ENCODE measurements around the gene MROH2A. TPM values are rescaled to one million over a fixed set of nuclear protein-coding genes. Genes with fewer than 3 reads are reported as not detected.

MROH2A gene
- total and polyA plus RNA-seq, 2 donors = 0.32 to 7.3 TPM

DNA sequence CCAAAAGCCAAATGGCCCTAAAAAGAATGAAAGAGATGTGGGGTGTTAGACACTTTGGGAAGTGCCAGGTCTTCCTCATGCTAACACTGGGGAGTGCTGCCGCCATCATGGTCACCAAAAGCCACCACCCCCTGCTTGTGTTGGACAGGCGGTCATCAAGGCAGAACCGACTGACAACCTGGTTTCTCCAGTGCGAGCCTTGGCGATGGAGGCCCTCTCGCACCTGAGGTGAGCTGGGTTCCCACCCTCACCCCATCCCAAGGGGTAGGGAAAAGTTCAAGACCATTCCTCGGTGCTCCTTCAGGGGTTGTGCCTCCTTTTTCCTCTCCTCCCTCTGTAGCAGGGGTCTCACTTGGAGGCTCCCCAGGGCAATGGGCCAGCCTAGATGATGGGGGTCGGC, 33.6 kb downstream of the MROH2A start:
- WGBS = 86% methylated on average over 8 of the region's 8 CpGs
- DNase-seq (ENCODE audit: extremely low spot score) = no peak
- no peak overlapping the region for H3K4me3 ChIP-seq (ENCODE audit: low read depth, low read length)

DNA sequence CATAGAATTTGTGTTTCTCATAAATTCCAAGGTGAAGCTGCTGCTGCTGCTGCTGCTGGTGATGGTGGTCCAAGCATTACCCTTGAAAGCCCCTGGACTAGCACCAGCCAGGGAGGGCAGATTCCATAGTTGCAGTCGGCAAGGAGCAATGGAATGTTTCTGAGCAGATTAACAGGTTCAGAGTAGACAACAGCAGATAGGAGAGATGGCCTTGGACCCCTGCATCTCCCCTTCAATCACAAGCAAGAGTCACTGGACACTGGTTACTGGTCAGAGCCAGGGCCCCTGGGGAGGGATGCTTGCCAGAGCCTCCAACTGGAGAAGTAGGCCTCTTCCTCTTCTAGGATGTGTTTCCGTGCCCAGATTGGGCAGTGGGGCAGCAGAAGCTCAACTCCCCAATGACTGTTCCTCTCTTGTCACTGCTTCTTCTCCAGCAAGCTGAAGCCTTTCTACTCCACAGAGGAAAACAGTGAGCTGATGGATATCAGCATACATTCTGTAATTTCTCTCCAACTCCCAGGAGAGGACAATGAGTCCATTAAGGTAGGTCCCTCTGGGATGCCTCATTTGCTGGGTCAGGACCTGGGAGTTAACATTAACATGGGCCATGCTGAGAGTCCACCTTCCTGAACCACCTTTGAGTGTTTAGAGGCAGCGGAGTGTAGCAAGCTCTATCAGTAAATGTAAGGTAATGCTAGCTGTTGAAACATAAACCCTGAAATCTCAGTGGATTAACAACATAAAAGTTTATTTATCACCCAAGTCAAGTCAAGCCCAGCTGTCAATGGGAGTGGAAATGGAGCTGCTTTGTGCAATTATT, 35.3 kb downstream of the MROH2A start:
- H3K4me3 ChIP-seq (ENCODE audit: low read depth, low read length) = no peak overlapping the region
- H3K27ac ChIP-seq (ENCODE audit: low read depth) = no peak overlapping the region
- DNase-seq (ENCODE audit: extremely low spot score) = no peak
- no peaks in the 10 kb centered on the region for H3K36me3 ChIP-seq (ENCODE audit: insufficient read depth)
- no peaks in the 10 kb centered on the region for H3K4me1 ChIP-seq (ENCODE audit: insufficient read depth)
- WGBS = 67% methylated on average over 3 of the region's 3 CpGs

More for the DNA sequence above, 33.6 kb downstream of the MROH2A start:
- Histone ChIP-seq H3K36me3 (ENCODE audit: insufficient read depth) (no peaks in the 10 kb centered on the region), H3K4me1 (ENCODE audit: insufficient read depth) (no peaks in the 10 kb centered on the region), H3K27ac (ENCODE audit: low read depth) (no peak overlapping the region)

DNA sequence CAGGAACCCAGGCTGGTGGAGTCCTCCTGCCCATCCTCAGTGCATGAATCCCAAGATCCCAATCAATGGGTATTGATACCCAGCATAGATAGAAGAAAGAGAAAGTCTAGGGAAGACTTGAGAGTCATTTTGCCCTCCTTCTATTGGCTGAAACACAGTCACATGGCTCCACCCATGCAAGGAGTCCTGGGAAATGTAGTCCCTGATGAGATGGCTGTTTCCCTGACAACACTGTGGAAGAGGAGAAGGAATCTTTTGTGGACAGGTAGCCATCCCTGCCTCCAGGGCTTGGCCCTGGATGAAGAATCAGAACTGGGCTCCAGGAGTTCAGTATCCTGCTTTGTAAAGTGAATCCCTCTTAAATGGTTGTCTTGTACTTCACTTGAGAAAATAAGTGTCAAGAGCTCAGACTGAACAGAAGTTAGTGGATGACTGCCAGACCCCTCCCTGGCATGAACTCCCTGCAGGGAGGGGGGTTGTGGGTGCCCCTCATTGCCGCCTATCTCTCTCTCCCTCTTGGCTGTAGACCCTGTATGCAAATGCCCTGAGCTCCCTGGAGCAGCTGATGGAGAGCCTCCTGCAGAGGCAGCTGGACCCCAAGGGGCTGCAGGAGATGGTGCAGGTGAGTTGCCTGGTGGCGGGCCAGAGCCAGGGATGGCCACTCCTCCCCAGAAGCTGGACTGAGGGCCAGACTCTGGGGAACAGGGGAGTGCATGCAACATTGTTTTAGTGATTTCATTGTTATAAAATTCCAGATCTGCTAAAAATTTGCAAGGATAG, 36.1 kb downstream of the MROH2A start:
- H3K4me1 ChIP-seq (ENCODE audit: insufficient read depth) = no peaks in the 10 kb centered on the region
- 64% methylated on average over 2 of the region's 2 CpGs for WGBS
- DNase-seq (ENCODE audit: extremely low spot score) = no peak

DNA sequence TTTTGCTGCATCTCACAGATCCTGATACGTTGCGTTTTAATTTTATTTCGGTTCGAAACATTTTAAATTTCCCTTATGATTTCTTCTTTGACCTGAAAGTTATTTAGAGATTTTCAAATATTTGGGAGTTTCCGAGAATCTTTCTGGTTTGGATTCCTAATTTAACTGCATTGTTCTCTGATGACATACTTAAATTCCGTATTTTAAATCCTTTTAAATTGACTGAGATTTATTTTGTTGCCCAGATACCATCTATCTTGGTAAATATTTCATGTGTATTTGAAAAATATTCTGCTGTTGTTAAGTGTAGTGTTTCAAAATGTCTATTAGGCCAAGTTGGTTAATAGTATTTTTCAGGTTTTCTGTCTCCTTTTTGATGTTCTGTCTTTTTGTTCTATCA, 37.7 kb downstream of the MROH2A start:
- Histone ChIP-seq H3K4me1 (ENCODE audit: insufficient read depth) (no peaks in the 10 kb centered on the region), H3K4me3 (ENCODE audit: low read depth, low read length) (no peak overlapping the region), H3K36me3 (ENCODE audit: insufficient read depth) (no peaks in the 10 kb centered on the region), H3K27ac (ENCODE audit: low read depth) (no peak overlapping the region)
- DNase-seq (ENCODE audit: extremely low spot score) = no peak
- 78% methylated on average over 6 of the region's 6 CpGs for WGBS

More for the DNA sequence above, 36.1 kb downstream of the MROH2A start:
- no peak overlapping the region for H3K4me3 ChIP-seq (ENCODE audit: low read depth, low read length)
- no peaks in the 10 kb centered on the region for H3K36me3 ChIP-seq (ENCODE audit: insufficient read depth)
- no peak overlapping the region for H3K27ac ChIP-seq (ENCODE audit: low read depth)

DNA sequence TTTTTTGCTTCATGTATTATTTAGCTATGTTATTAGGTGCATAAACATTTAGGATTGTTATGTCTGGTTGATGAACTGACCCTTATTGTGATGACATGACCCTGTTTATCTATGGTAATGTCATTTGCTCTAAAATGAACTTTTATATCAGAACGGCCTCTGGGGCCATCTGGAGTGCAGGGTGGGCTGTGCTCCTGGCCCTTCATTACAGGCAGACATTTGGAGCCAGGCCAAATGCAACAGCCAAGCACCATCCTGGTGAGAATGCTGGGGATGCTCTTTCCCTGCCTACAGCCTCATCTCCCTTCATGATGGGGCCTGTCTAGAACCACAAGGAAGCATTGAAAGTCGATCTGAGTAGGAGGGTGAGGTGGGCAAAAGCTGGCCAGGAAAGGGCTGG, 38.2 kb downstream of the MROH2A start:
- H3K27ac ChIP-seq (ENCODE audit: low read depth) = no peak overlapping the region
- DNase-seq (ENCODE audit: extremely low spot score) = no peak
- no peaks in the 10 kb centered on the region for H3K4me1 ChIP-seq (ENCODE audit: insufficient read depth)
- H3K36me3 ChIP-seq (ENCODE audit: insufficient read depth) = no peaks in the 10 kb centered on the region
- WGBS = 48% methylated on average over 2 of the region's 2 CpGs
- no peak overlapping the region for H3K4me3 ChIP-seq (ENCODE audit: low read depth, low read length)

DNA sequence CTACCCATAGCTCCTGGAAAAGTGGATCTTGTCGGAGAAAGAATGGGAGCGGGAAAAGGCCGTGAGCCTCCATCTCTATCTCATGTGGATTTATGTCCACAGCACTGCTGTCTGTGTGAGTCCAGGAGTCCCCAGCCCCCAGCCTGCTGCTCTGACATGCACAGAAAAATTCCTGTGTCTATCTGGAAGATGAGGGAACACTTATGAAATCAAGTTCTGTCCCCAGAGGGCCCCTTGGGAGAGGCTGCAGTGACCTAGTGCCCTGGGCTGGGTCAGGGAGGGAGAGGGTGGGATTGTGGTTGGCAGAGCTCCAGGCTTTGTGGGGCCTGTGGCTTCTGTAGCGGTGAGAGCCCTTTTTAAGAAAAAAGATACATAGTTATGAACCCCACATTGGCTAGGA, 38.6 kb downstream of the MROH2A start:
- Histone ChIP-seq H3K36me3 (ENCODE audit: insufficient read depth) (no peaks in the 10 kb centered on the region), H3K4me3 (ENCODE audit: low read depth, low read length) (no peak overlapping the region), H3K27ac (ENCODE audit: low read depth) (no peak overlapping the region), H3K4me1 (ENCODE audit: insufficient read depth) (no peaks in the 10 kb centered on the region)
- WGBS = 76% methylated on average over 4 of the region's 4 CpGs
- DNase-seq (ENCODE audit: extremely low spot score) = no peak

DNA sequence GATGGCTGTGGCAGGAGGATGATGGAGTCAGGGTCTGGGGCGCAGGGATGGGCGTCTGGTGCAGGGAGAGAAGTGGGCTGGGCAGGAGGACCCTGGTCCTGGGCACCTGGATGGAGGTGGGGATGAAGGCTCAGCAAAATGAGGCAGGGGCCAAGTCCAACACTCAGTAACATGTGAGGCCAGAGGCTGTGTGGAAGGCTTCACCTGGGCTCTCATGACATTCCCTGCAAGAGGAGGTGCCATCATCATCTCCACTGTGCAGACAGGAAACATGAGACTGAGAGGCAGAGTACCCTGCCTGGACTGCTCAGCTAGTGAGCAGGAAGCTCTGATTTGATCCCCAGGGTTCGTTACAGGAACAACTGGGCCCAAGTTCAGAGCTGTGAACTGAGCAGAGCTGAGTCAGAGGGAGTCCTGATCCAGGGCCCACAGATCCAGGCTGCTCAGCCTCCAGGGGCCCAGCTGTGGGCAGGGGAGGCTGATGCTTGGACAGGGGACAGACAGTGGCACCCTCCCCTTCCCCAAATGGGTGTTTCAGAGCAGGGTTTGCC, 39.3 kb downstream of the MROH2A start:
- DNase-seq (ENCODE audit: extremely low spot score) = no peak
- Histone ChIP-seq H3K36me3 (ENCODE audit: insufficient read depth) (no peaks in the 10 kb centered on the region), H3K4me1 (ENCODE audit: insufficient read depth) (no peaks in the 10 kb centered on the region), H3K4me3 (ENCODE audit: low read depth, low read length) (no peak overlapping the region), H3K27ac (ENCODE audit: low read depth) (no peak overlapping the region)
- 72% methylated on average over 3 of the region's 3 CpGs for WGBS

DNA sequence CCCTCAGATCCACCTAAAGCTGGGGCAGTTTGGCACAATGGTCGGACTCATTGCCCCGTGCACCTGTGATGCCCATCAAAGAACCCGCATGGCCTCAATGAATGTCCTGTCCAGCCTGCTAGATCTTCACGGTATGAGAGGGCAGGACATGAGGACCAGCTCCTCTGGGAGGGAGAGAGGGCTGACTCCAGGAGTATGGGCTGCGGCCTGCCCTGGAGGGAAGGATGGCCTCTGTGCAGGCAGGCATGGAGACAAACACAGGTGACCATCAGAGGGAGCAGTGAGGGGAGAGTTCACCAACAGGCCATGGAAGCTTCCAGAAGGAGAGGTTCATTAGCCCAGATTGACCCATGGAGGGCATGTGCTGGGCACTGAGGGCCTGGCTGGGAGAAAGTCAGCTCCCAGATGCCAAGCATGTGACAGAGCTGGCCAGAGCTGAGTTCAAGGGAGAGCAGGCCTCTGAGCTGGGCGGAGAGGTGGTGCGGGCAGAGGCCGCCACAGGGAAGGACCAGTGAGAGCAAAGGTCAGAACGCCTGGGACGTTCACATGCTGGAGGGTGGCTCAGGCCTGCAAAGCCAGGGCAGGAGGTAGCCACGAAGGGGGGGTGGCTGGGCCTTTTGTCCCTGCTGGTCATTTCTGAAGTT, 40.0 kb downstream of the MROH2A start:
- no peaks in the 10 kb centered on the region for H3K4me1 ChIP-seq (ENCODE audit: insufficient read depth)
- 93% methylated on average over 11 of the region's 11 CpGs for WGBS
- H3K36me3 ChIP-seq (ENCODE audit: insufficient read depth) = no peaks in the 10 kb centered on the region
- no peak overlapping the region for H3K4me3 ChIP-seq (ENCODE audit: low read depth, low read length)
- DNase-seq (ENCODE audit: extremely low spot score) = no peak
- no peak overlapping the region for H3K27ac ChIP-seq (ENCODE audit: low read depth)

DNA sequence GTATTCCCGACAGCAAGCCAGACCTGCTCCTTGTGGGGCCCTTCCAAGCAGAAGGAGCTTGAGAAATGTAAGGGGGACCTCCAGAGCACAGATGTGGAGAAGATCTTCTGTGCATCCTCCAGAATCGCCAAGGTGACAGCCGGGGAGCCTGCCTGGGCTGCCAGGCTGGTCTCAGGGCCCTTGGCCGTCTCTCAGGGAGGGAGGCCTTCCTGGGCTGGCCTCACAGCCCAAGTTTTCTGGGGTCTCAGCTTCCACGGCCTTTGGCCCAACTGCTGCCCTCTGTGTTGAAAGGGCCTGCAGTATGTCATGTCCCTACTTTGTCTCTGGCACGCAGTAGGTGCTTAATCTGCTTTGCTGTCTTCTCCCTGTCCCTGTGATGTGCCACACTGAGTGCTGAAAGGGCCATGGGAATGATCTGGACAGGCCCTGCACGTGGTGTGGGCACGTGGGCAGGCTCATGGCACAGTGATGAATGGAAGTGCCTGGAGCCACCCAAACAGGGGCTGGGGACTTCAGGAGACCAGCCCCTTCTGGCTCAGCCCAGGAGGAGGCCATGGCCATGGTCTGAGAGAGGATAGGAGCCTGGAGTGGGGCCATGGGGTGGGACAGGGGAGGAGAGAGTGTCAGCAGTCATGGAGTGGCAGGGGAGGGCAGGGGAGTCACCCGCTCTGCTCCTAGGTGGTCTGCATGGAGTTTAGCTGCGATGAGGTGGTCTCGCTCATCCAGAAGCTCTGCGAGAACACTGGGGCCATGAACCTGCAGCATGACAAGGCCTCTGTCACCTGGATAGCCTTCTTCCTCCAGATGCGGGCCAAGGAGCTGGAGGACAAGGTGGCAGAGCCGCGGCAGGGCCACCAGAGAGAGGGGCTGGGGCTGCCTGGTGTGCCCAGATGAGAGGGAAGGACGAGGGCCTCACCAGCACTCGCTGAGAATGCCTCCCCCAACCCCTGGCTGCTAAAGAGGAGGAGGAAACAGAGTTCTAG, 40.8 kb downstream of the MROH2A start:
- no peaks in the 10 kb centered on the region for H3K36me3 ChIP-seq (ENCODE audit: insufficient read depth)
- H3K4me1 ChIP-seq (ENCODE audit: insufficient read depth) = no peaks in the 10 kb centered on the region
- no peak overlapping the region for H3K4me3 ChIP-seq (ENCODE audit: low read depth, low read length)
- no peak for DNase-seq (ENCODE audit: extremely low spot score)
- no peak overlapping the region for H3K27ac ChIP-seq (ENCODE audit: low read depth)
- WGBS = 85% methylated on average over 17 of the region's 17 CpGs

DNA sequence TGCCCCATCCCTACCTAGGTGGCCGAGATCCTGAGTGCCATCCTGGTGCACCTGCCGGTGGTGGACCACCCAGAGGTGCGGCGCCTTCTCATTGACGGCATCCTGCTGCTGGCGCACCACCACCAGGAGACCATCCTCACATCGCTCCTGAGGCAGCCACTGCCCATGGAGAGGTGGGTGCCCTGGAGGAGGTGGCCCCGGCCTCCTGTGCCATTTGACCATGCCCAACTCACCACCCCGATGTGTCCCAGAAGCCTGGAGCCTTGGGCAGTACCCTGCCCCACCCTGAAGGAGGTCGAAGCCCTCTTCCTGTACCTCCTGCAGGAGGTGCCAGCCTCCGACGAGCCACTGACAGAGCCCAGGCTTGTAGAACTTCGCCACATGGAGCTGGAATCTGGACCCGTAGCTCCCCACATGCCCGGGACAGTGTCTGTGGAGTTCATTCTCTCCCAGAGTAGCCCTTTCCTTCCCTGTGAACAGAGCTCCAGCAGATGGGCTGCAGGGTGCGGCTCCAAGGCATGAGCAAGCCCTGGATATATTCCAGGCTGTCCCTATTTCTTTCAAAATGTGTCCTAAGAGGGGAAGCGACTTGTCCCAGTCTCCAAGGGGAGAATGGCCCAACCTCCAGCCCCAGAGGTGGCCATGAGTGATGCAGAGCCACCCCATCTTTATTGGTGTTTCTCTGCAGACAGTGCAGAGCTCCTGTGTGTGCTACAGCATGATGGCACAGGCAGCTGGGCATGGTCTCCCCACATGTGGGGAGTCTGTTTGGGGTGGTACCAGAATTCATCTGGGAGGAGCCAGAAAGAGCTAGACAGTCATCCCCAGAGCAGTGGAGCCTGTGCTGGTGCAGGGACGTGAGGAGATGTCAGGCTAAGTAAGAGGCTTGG, 42.0 kb downstream of the MROH2A start:
- H3K36me3 ChIP-seq (ENCODE audit: insufficient read depth) = no peaks in the 10 kb centered on the region
- no peak overlapping the region for H3K4me3 ChIP-seq (ENCODE audit: low read depth, low read length)
- H3K4me1 ChIP-seq (ENCODE audit: insufficient read depth) = no peaks in the 10 kb centered on the region
- WGBS = 82% methylated on average over 18 of the region's 18 CpGs
- no peak for DNase-seq (ENCODE audit: extremely low spot score)
- H3K27ac ChIP-seq (ENCODE audit: low read depth) = no peak overlapping the region

DNA sequence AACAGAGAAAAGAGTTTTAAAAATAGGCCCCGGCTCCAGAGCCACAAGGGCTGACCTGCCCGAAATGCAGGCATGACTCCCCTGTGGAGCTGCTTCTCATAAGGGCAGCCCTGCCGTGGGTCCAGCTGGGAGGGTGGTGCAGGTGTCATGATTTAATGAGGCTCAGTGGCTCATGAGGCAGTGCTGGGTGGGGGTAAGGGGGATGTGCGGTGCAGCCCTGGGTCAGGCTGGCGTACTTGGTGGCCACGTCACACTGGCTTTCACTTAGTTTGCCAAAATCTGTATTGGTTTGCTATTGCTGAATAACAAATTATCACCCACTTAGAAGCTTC, 42.6 kb downstream of the MROH2A start:
- H3K27ac ChIP-seq (ENCODE audit: low read depth) = no peak overlapping the region
- 80% methylated on average over 6 of the region's 6 CpGs for WGBS
- no peak overlapping the region for H3K4me3 ChIP-seq (ENCODE audit: low read depth, low read length)
- no peak for DNase-seq (ENCODE audit: extremely low spot score)
- no peaks in the 10 kb centered on the region for H3K36me3 ChIP-seq (ENCODE audit: insufficient read depth)
- no peaks in the 10 kb centered on the region for H3K4me1 ChIP-seq (ENCODE audit: insufficient read depth)

DNA sequence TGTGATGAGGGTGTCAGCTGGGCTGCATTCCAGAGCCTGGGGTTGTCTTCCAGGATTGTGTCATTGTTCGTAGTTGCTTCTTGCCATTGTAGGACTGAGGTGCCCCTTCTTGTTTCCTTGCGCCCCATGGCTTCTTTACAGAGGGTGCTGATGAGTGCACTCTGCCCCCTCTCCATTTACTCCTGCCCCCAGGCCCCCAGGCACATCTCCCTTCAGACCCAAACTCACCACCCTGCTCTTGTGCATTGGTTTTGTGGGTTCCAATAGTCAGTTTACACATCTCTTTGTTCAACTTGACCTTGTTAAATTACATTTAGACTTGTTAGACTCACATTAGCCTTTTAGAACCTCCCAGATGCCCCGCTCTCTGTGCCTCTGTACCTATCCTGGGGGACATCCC, 43.1 kb downstream of the MROH2A start:
- WGBS = 83% methylated on average over 3 of the region's 3 CpGs
- H3K27ac ChIP-seq (ENCODE audit: low read depth) = no peak overlapping the region
- no peaks in the 10 kb centered on the region for H3K36me3 ChIP-seq (ENCODE audit: insufficient read depth)
- no peak for DNase-seq (ENCODE audit: extremely low spot score)
- no peaks in the 10 kb centered on the region for H3K4me1 ChIP-seq (ENCODE audit: insufficient read depth)
- no peak overlapping the region for H3K4me3 ChIP-seq (ENCODE audit: low read depth, low read length)

Measured in urinary bladder (tissue), 4 donors.